HEK293 (cell line): ENCODE data around the gene TRMT10C.

Source experiments
- CTCF ChIA-PET: fragments of 350-600 bp; formaldehyde crosslinking; extraction: SDS; loops from one replicate; lab custom pipeline; 2021; ENCODE audit warnings: antibody characterized with exemption; lab: Yijun Ruan, JAX
- POLR2A ChIA-PET: fragments of 300-600 bp; formaldehyde crosslinking; extraction: SDS; loops from one replicate; lab custom pipeline; 2020; ENCODE audit warnings: antibody characterized with exemption, inconsistent platforms; lab: Yijun Ruan, JAX
- H3K27ac ChIP-seq: fragments of 200-500 bp; sonication (Bioruptor generic); 2 replicates; pipeline ENCODE4 v1.5.1; 2014; ENCODE audit warnings: low read depth, low read length, control low read depth, inconsistent platforms; ENCODE audit errors: extremely low read depth
- H3K36me3 ChIP-seq, 2 experiments: fragments of 200-500 bp in 1 of 2; sonication (Bioruptor generic) in 1 of 2; 1 replicate in 1 of 2; 2 replicates in 1 of 2; pipeline ENCODE4 v1.5.1; 2014 to 2017; ENCODE audit warnings: inconsistent platforms in 2 of 2, low read length in 2 of 2; ENCODE audit not compliant: control insufficient read depth in 2 of 2, insufficient read depth in 1 of 2
- H3K4me1 ChIP-seq: fragments of 200-500 bp; sonication (Bioruptor generic); 2 replicates; pipeline ENCODE4 v1.5.1; 2014; ENCODE audit warnings: mild to moderate bottlenecking, low read length, inconsistent platforms; ENCODE audit not compliant: control insufficient read depth, insufficient read depth
- H3K4me3 ChIP-seq: 2 replicates; pipeline ENCODE4 v1.5.1; 2011; ENCODE audit warnings: low read depth, mild to moderate bottlenecking, control low read depth, low read length, moderate library complexity
- H3K9me3 ChIP-seq: fragments of 200-500 bp; sonication (Bioruptor generic); 2 replicates; pipeline ENCODE4 v1.5.1; 2014; ENCODE audit warnings: low read depth, low read length, inconsistent platforms; ENCODE audit not compliant: control insufficient read depth, insufficient read depth
- GLIS1 ChIP-seq: fragments of 450-650 bp; formaldehyde crosslinking; IDR thresholded peaks from 2 replicates; pipeline ENCODE4 v1.5.1; 2016; ENCODE audit warnings: missing biosample characterization, missing genetic modification characterization
- KLF10 ChIP-seq: fragments of 450-650 bp; IDR thresholded peaks from 2 replicates; pipeline ENCODE4 v1.5.1; 2018; ENCODE audit warnings: missing biosample characterization, mild to moderate bottlenecking, missing genetic modification characterization
- KLF7 ChIP-seq: fragments of 450-650 bp; formaldehyde crosslinking; IDR thresholded peaks from 2 replicates; pipeline ENCODE4 v1.5.1; 2016; ENCODE audit warnings: missing biosample characterization, missing genetic modification characterization, borderline replicate concordance
- MEIS1 ChIP-seq: sonication (generic); formaldehyde crosslinking; IDR thresholded peaks from 2 replicates; pipeline ENCODE4 v1.8.1; 2022; ENCODE audit warnings: missing genetic modification reagents, mild to moderate bottlenecking, borderline replicate concordance
- MZF1 ChIP-seq: fragments of 450-650 bp; formaldehyde crosslinking; IDR thresholded peaks from 2 replicates; pipeline ENCODE4 v1.5.1; 2017; ENCODE audit warnings: missing biosample characterization, missing genetic modification characterization, borderline replicate concordance
- PRDM1 ChIP-seq: fragments of 450-650 bp; formaldehyde crosslinking; IDR thresholded peaks from 2 replicates; pipeline ENCODE4; 2016; ENCODE audit warnings: missing biosample characterization, missing genetic modification characterization
- REPIN1 ChIP-seq: fragments of 450-650 bp; formaldehyde crosslinking; IDR thresholded peaks from 2 replicates; pipeline ENCODE4 v1.5.1; 2017; ENCODE audit warnings: missing biosample characterization, missing genetic modification characterization, low read depth
- ZBTB48 ChIP-seq: fragments of 450-650 bp; formaldehyde crosslinking; IDR thresholded peaks from 2 replicates; pipeline ENCODE4 v1.5.1; 2016; ENCODE audit warnings: missing biosample characterization, missing genetic modification characterization
- ZBTB7A ChIP-seq: fragments of 450-650 bp; formaldehyde crosslinking; IDR thresholded peaks from 2 replicates; pipeline ENCODE4 v1.5.1; 2016; ENCODE audit warnings: low read depth, missing biosample characterization, missing genetic modification characterization
- ZFP41 ChIP-seq: fragments of 450-650 bp; formaldehyde crosslinking; IDR thresholded peaks from 2 replicates; pipeline ENCODE4 v1.5.1; 2016; ENCODE audit warnings: missing biosample characterization, missing genetic modification characterization, borderline replicate concordance
- ZNF280D ChIP-seq: fragments of 450-650 bp; formaldehyde crosslinking; IDR thresholded peaks from 2 replicates; pipeline ENCODE4 v1.5.1; 2016; ENCODE audit warnings: missing biosample characterization, missing genetic modification characterization
- ZNF37A ChIP-seq: fragments of 450-650 bp; IDR thresholded peaks from 2 replicates; pipeline ENCODE4 v1.5.1; 2018; ENCODE audit warnings: missing biosample characterization, missing genetic modification characterization
- ZNF426 ChIP-seq: fragments of 450-650 bp; formaldehyde crosslinking; IDR thresholded peaks from 2 replicates; pipeline ENCODE4 v1.5.1; 2017; ENCODE audit warnings: missing biosample characterization, missing genetic modification characterization, mild to moderate bottlenecking, inconsistent platforms, moderate library complexity
- ZNF544 ChIP-seq: fragments of 450-650 bp; formaldehyde crosslinking; IDR thresholded peaks from 2 replicates; pipeline ENCODE4 v1.5.0; 2017; ENCODE audit warnings: missing biosample characterization, missing genetic modification characterization
- ZNF548 ChIP-seq: fragments of 450-650 bp; formaldehyde crosslinking; IDR thresholded peaks from 2 replicates; pipeline ENCODE4 v1.5.1; 2016; ENCODE audit warnings: missing biosample characterization, missing genetic modification characterization
- ZNF585B ChIP-seq: fragments of 450-650 bp; formaldehyde crosslinking; IDR thresholded peaks from 2 replicates; pipeline ENCODE4 v1.5.1; 2016; ENCODE audit warnings: missing biosample characterization, missing genetic modification characterization
- ZNF639 ChIP-seq: fragments of 450-650 bp; formaldehyde crosslinking; IDR thresholded peaks from 2 replicates; pipeline ENCODE4 v1.5.1; 2016; ENCODE audit warnings: missing biosample characterization, missing genetic modification characterization
- ZNF791 ChIP-seq: fragments of 450-650 bp; formaldehyde crosslinking; IDR thresholded peaks from 2 replicates; pipeline ENCODE4 v1.5.1; 2016; ENCODE audit warnings: missing biosample characterization, missing genetic modification characterization
- ZSCAN30 ChIP-seq: fragments of 450-650 bp; IDR thresholded peaks from 2 replicates; pipeline ENCODE4 v1.5.1; 2018; ENCODE audit warnings: missing biosample characterization, mild to moderate bottlenecking, missing genetic modification characterization, moderate library complexity

TRMT10C gene

DNA sequence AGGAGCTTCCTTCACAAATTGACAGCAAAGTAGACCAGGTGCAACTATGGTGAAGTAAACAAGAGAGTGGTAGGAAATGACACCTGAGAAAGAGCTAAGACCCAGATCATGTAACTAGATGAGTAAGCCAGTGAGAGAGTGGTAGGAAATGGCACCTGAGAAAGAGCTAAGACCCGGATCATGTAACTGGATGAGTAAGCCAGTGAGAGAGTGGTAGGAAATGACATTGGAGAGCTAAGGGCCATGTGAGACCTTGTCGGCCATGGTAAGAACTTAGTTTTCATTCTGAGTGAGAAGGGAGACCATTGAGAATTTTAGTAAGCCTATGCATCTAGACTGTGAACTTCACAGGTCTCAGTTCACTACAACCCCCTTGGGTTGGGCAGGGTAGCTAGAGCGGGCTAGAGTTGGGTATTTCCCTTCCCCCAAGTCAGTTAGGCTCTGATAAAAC, 43.2 kb upstream of the TRMT10C start:
- H3K9me3 ChIP-seq: no peaks in the 10 kb centered on the region
- H3K27ac ChIP-seq: no peak overlapping the region
- ChIA-PET POLR2A (interaction anchor here (0.5 kb wide), 1 partner anchor 1026 kb away, joined by 4 read pairs; no protein-coding TSS in a partner anchor), CTCF (no interaction called here)
- TF ChIP-seq REPIN1 (tag by site-specific recombination) (no peak), MZF1 (tag by site-specific recombination) (no peak), ZNF791 (tag by site-specific recombination) (no peak), PRDM1 (peak; percentile 69), ZBTB48 (tag by site-specific recombination) (no peak)
- H3K4me1 ChIP-seq: no peaks in the 10 kb centered on the region
- no peak overlapping the region for H3K4me3 ChIP-seq
- no peaks in the 10 kb centered on the region for H3K36me3 ChIP-seq

GRCh38 chr3:101519685-101520365, 41.8 kb upstream of the TRMT10C start:
- H3K27ac ChIP-seq: no peak overlapping the region
- no peaks in the 10 kb centered on the region for H3K36me3 ChIP-seq
- POLR2A ChIA-PET: interaction anchor here (0.6 kb wide), 1 partner anchor 12 kb away, joined by 3 read pairs; no protein-coding TSS in a partner anchor
- no peak overlapping the region for H3K4me3 ChIP-seq
- no peaks in the 10 kb centered on the region for H3K9me3 ChIP-seq
- TF ChIP-seq KLF10 (no peak), ZFP41 (tag by site-specific recombination) (no peak), ZNF548 (tag by site-specific recombination) (no peak), ZNF585B (tag by site-specific recombination) (no peak), ZNF426 (no peak), ZNF37A (no peak), MEIS1 (CRISPR knock-in tag) (no peak), GLIS1 (tag by site-specific recombination) (no peak), ZNF280D (tag by site-specific recombination) (no peak), ZBTB7A (tag by site-specific recombination) (no peak), ZNF639 (tag by site-specific recombination) (no peak), KLF7 (tag by site-specific recombination) (no peak), ZSCAN30 (tag by site-specific recombination) (no peak), PRDM1 (no peak), ZNF544 (tag by site-specific recombination) (no peak)
- no peaks in the 10 kb centered on the region for H3K4me1 ChIP-seq
- CTCF ChIA-PET: no interaction called here
